B cell (primary cell): Measurements from ENCODE around the gene SMIM21. TPM values are rescaled to one million over a fixed set of nuclear protein-coding genes. Genes with fewer than 3 reads are reported as not detected.

ENCODE experiments used
- ATAC-seq: fragments of 200-7000 bp; cut with Tn5 transposase; one replicate; pipeline ENCODE4 v1.10.0; 2021; ENCODE audit warnings: low read depth, mild to moderate bottlenecking, moderate number of reproducible peaks, moderate library complexity
- CTCF ChIA-PET: fragments of 350-600 bp; sonication (Branson Sonifier 250); formaldehyde crosslinking; loops from one replicate; lab custom pipeline; 2021; ENCODE audit warnings: antibody characterized with exemption, inconsistent platforms; lab: Charles Lee
- POLR2A ChIA-PET: fragments of 350-600 bp; sonication (Branson Sonifier 250); formaldehyde crosslinking; loops from one replicate; lab custom pipeline; 2021; ENCODE audit warnings: antibody characterized with exemption; lab: Charles Lee
- DNase-seq: peaks from one replicate; pipeline ENCODE4 v3.0.0; 2013
- H2AFZ ChIP-seq: 2 replicates; pipeline ENCODE4 v1.6.1; 2012; ENCODE audit warnings: mild to moderate bottlenecking, low read depth, low read length; ENCODE audit not compliant: insufficient read depth, poor library complexity, severe bottlenecking
- H3K27ac ChIP-seq, 2 donors: 1 replicate in 1 of 2; 2 replicates in 1 of 2; pipeline ENCODE4 v1.5.1; 2012 to 2013; ENCODE audit warnings: low read length in 2 of 2, mild to moderate bottlenecking in 2 of 2, moderate library complexity in 1 of 2
- H3K27me3 ChIP-seq, 4 experiments: fragments of 200-600 bp in 1 of 4; sonication (generic) in 1 of 4; replicated peaks in 1 of 4; 1 replicate in 2 of 4; 2 replicates in 2 of 4; pipeline versions ENCODE4 v1.6.1 to v1.7.0; 2013 to 2016; ENCODE audit warnings: low read length in 3 of 4, mild to moderate bottlenecking in 2 of 4, mixed read lengths in 1 of 4, moderate library complexity in 1 of 4; ENCODE audit not compliant: insufficient read depth in 4 of 4, control insufficient read depth in 3 of 4; ENCODE audit errors: control extremely low read depth in 1 of 4
- H3K36me3 ChIP-seq, 2 experiments: replicated peaks in 1 of 2; 1 replicate in 1 of 2; 2 replicates in 1 of 2; pipeline versions ENCODE4 v1.6.1 to v1.7.1; 2013; ENCODE audit warnings: low read length in 1 of 2; ENCODE audit not compliant: insufficient read depth in 2 of 2, control insufficient read depth in 1 of 2; ENCODE audit errors: control extremely low read depth in 1 of 2, extremely low read depth in 1 of 2
- H3K4me1 ChIP-seq, 2 donors: fragments of 200-600 bp in 1 of 2; sonication (generic) in 1 of 2; 1 replicate in 1 of 2; 2 replicates in 1 of 2; pipeline versions ENCODE4 v1.5.1 to v1.6.1; 2013 to 2017; ENCODE audit warnings: low read length in 2 of 2; ENCODE audit not compliant: control insufficient read depth in 2 of 2, insufficient read depth in 2 of 2
- H3K4me2 ChIP-seq: replicated peaks from 2 replicates; pipeline ENCODE3; 2012; ENCODE audit warnings: mild to moderate bottlenecking, low read depth, low read length; ENCODE audit not compliant: poor library complexity, severe bottlenecking
- H3K4me3 ChIP-seq, 5 experiments: fragments of 200-600 bp in 1 of 5; sonication (generic) in 1 of 5; 1 replicate in 3 of 5; 2 replicates in 2 of 5; pipeline versions ENCODE4 v1.5.1 to v1.7.0; 2011 to 2016; ENCODE audit warnings: low read length in 4 of 5, mild to moderate bottlenecking in 4 of 5, low read depth in 2 of 5, control low read depth in 1 of 5, moderate library complexity in 1 of 5; ENCODE audit not compliant: insufficient read depth in 1 of 5; ENCODE audit errors: control extremely low read depth in 1 of 5, extremely low read depth in 1 of 5
- H3K79me2 ChIP-seq: fragments of 200-600 bp; sonication (generic); one replicate; pipeline ENCODE4 v1.6.0; 2016; ENCODE audit warnings: low read length; ENCODE audit not compliant: control insufficient read depth, insufficient read depth
- H3K9ac ChIP-seq: fragments of 200-600 bp; sonication (generic); 2 replicates; pipeline ENCODE4 v1.6.1; 2017; ENCODE audit warnings: mild to moderate bottlenecking, low read length, moderate library complexity
- H3K9me3 ChIP-seq, 3 donors: one replicate each; pipeline versions ENCODE4 v1.6.1 to v1.7.1; 2013; ENCODE audit warnings: low read length in 2 of 3; ENCODE audit not compliant: control insufficient read depth in 2 of 3, insufficient read depth in 1 of 3; ENCODE audit errors: control extremely low read depth in 1 of 3
- H4K20me1 ChIP-seq: 2 replicates; pipeline ENCODE4 v1.6.0; 2012; ENCODE audit warnings: mild to moderate bottlenecking, low read length; ENCODE audit not compliant: insufficient read depth, control insufficient read depth, poor library complexity, severe bottlenecking
- H3K27ac Mint-ChIP-seq: one replicate; pipeline ENCODE4 v1.8.0; 2021; ENCODE audit warnings: mixed read lengths
- H3K27me3 Mint-ChIP-seq: one replicate; pipeline ENCODE4 v1.8.0; 2021; ENCODE audit warnings: mixed read lengths
- H3K4me1 Mint-ChIP-seq: one replicate; pipeline ENCODE4 v1.8.0; 2021; ENCODE audit warnings: mixed read lengths
- H3K4me3 Mint-ChIP-seq: one replicate; pipeline ENCODE4 v1.8.0; 2021; ENCODE audit warnings: mixed read lengths
- H3K9me3 Mint-ChIP-seq: one replicate; pipeline ENCODE4 v1.8.0; 2022; ENCODE audit warnings: mixed read lengths; ENCODE audit not compliant: insufficient read depth
- EZH2 ChIP-seq: IDR thresholded peaks from 2 replicates; pipeline ENCODE4 v1.6.1; 2012; ENCODE audit warnings: borderline replicate concordance, low read depth, mild to moderate bottlenecking, moderate library complexity, low read length; ENCODE audit not compliant: insufficient read depth, poor library complexity, severe bottlenecking
- WGBS: methylation state at CpG from one replicate; pipeline ENCODE4 v1.1.5; 2013; ENCODE audit warnings: missing lambda C conversion rate; ENCODE audit not compliant: insufficient coverage; 5-methylcytosine and 5-hydroxymethylcytosine counted together
- intact Hi-C: fragments of 100-400 bp; cut with micrococcal nuclease; formaldehyde crosslinking; loops from one replicate; pipeline ENCODE4 v1.10.0; 2022
- polyA plus RNA-seq: library from polyadenylated mRNA; depleted of rRNA; stranded (reverse); fragments of >200 nt; gene quantifications from 2 replicates; pipeline ENCODE4 v1.2.3, GENCODE V29; 2012
- total RNA-seq, 2 donors: library from RNA; stranded (reverse); fragments of 120-200 nt in 1 of 2; gene quantifications; 1 replicate in 1 of 2; 2 replicates in 1 of 2; pipeline versions ENCODE4 v1.2.3 to v1.2.4, GENCODE V29; 2013 to 2022
- TF ChIP-seq, protein P1 (sequence below): fragments of 200-600 bp; IDR thresholded peaks from one replicate; pipeline ENCODE4 v1.8.0; 2022; ENCODE audit warnings: antibody characterized with exemption, mild to moderate bottlenecking

SMIM21 gene
- total and polyA plus RNA-seq, 2 donors (not counting 1 experiment from before 2014, with no cell fraction given): not detected

- POLR2A ChIA-PET: no interaction called here
- Histone ChIP-seq H3K27ac (no peak overlapping the region), H3K4me2 (no peak overlapping the region), H4K20me1 (no peaks in the 10 kb centered on the region), H3K9me3 (no peaks in the 10 kb centered on the region), H3K4me1 (no peaks in the 10 kb centered on the region), H3K9ac (no peak overlapping the region), H3K79me2 (no peaks in the 10 kb centered on the region), H3K27me3 (peaks cover 0 to 15% (median under 1%) of the 10 kb centered on the region in 4 experiments), H2AFZ (no peak overlapping the region), H3K36me3 (no peaks in the 10 kb centered on the region), H3K4me3 (no peak overlapping the region)
- CTCF ChIA-PET: no interaction called here
- TF ChIP-seq, protein P1, sequence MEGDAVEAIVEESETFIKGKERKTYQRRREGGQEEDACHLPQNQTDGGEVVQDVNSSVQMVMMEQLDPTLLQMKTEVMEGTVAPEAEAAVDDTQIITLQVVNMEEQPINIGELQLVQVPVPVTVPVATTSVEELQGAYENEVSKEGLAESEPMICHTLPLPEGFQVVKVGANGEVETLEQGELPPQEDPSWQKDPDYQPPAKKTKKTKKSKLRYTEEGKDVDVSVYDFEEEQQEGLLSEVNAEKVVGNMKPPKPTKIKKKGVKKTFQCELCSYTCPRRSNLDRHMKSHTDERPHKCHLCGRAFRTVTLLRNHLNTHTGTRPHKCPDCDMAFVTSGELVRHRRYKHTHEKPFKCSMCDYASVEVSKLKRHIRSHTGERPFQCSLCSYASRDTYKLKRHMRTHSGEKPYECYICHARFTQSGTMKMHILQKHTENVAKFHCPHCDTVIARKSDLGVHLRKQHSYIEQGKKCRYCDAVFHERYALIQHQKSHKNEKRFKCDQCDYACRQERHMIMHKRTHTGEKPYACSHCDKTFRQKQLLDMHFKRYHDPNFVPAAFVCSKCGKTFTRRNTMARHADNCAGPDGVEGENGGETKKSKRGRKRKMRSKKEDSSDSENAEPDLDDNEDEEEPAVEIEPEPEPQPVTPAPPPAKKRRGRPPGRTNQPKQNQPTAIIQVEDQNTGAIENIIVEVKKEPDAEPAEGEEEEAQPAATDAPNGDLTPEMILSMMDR: no peak
- no peak for TF ChIP-seq EZH2
- no peak overlapping the region for H3K27ac Mint-ChIP-seq
- 75% methylated on average over 3 of the region's 3 CpGs for WGBS
- ATAC-seq (no peak), DNase-seq (no peak)
- no peaks in the 10 kb centered on the region for H3K9me3 Mint-ChIP-seq
- no peak overlapping the region for H3K4me3 Mint-ChIP-seq
- intact Hi-C loops: no loop called here
- H3K27me3 Mint-ChIP-seq: peaks cover 12% of the 10 kb centered on the region
- no peaks in the 10 kb centered on the region for H3K4me1 Mint-ChIP-seq
Observed at GRCh38 chr18:75438891-75439290, 11.4 kb upstream of the SMIM21 start.

- WGBS: 73% methylated on average over 3 of the region's 3 CpGs
- H2AFZ ChIP-seq: no peak overlapping the region
- peaks cover 0 to 13% (median 0%) of the 10 kb centered on the region in 4 experiments for H3K27me3 ChIP-seq
- intact Hi-C loops: no loop called here
- no peak overlapping the region for H3K4me2 ChIP-seq
- no peak overlapping the region for H3K9ac ChIP-seq
- ChIA-PET POLR2A (no interaction called here), CTCF (no interaction called here)
- H3K27me3 Mint-ChIP-seq: peaks cover 5% of the 10 kb centered on the region
- H3K79me2 ChIP-seq: no peaks in the 10 kb centered on the region
- DNase-seq (no peak), ATAC-seq (no peak)
- H3K4me1 ChIP-seq: no peaks in the 10 kb centered on the region
- TF ChIP-seq, protein P1: no peak
- no peak for TF ChIP-seq EZH2
- H3K9me3 ChIP-seq: no peaks in the 10 kb centered on the region
- H3K4me1 Mint-ChIP-seq: no peaks in the 10 kb centered on the region
- H3K27ac Mint-ChIP-seq: no peak overlapping the region
- no peaks in the 10 kb centered on the region for H3K36me3 ChIP-seq
- H3K27ac ChIP-seq: no peak overlapping the region
- H3K9me3 Mint-ChIP-seq: no peaks in the 10 kb centered on the region
- no peak overlapping the region for H3K4me3 Mint-ChIP-seq
- H3K4me3 ChIP-seq: no peak overlapping the region
- H4K20me1 ChIP-seq: no peaks in the 10 kb centered on the region
Observed at GRCh38 chr18:75437979-75438378, 10.5 kb upstream of the SMIM21 start.
